Nephron progenitor cell (in vitro differentiated cells): Measurements from ENCODE around the gene NDUFB1.
A peak's percentile ranks its signal among the peaks of the same experiment; 100 is the strongest.

ENCODE experiments used
- DNase-seq: peaks from one replicate; pipeline ENCODE4 v3.0.0; 2021
- H3K27ac Mint-ChIP-seq: 2 replicates; pipeline ENCODE4 v1.8.0; 2021; ENCODE audit warnings: mild to moderate bottlenecking, moderate library complexity, mixed read lengths
- H3K27me3 Mint-ChIP-seq: 2 replicates; pipeline ENCODE4 v1.8.0; 2021; ENCODE audit warnings: mild to moderate bottlenecking, low read depth, mixed read lengths; ENCODE audit not compliant: poor library complexity
- H3K36me3 Mint-ChIP-seq: 2 replicates; pipeline ENCODE4 v1.8.0; 2021; ENCODE audit warnings: low read depth, mixed read lengths
- H3K4me1 Mint-ChIP-seq: 2 replicates; pipeline ENCODE4 v1.8.0; 2021; ENCODE audit warnings: mixed read lengths
- H3K4me3 Mint-ChIP-seq: 2 replicates; pipeline ENCODE4 v1.8.0; 2021; ENCODE audit warnings: mild to moderate bottlenecking, moderate library complexity, mixed read lengths
- H3K9me3 Mint-ChIP-seq: 2 replicates; pipeline ENCODE4 v1.8.0; 2021; ENCODE audit warnings: mild to moderate bottlenecking, moderate library complexity, mixed read lengths
- TF ChIP-seq, protein P1 (sequence below): fragments of 200-600 bp; sonication (generic); IDR thresholded peaks from 2 replicates; pipeline ENCODE4 v1.5.0; 2021; ENCODE audit warnings: antibody characterized with exemption

The NDUFB1 gene

DNA sequence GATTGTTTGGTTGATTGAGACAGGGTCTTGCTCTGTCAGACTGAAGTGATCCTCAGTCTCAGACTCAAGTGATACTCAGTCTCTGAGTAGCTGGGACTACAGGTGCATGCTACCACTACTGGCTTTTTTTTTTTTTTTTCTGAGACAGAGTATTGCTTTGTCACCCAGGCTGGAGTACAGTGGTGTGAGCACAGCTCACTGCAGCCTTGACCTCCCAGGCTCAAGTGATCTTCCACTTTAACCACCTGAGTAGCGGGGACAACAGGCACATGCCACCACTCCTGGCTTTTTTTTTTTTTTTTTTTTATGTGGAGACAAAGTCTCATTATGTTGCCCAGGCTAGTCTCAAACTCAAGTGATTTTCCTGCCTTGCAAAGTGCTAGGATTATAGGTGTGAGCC is 32.1 kb upstream of the NDUFB1 start:
- no peak overlapping the region for H3K4me3 Mint-ChIP-seq

DNA sequence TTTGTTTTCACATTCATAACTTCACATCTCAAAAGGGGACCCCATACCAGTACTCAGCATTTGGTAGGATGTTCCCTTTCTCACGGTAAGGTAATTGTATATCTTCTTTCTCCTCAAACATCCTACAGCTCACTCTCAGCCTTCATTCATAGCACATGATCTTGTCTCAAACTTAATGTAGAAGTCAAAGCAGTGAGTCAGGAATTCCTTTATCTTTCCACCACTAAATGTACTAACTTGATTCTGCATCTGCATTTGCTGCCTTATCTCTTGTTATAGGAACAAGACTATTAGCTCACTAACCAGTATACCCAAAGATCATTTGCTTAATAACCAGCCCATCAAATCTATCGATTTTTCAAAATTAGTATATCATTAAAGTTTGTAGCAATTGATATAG is 23.2 kb upstream of the NDUFB1 start:
- Mint-ChIP-seq H3K36me3 (peaks cover 79% of the 10 kb centered on the region), H3K27ac (no peak overlapping the region), H3K4me3 (no peak overlapping the region), H3K9me3 (no peaks in the 10 kb centered on the region), H3K27me3 (no peaks in the 10 kb centered on the region), H3K4me1 (no peaks in the 10 kb centered on the region)
- no peak for DNase-seq
- TF ChIP-seq, protein P1, sequence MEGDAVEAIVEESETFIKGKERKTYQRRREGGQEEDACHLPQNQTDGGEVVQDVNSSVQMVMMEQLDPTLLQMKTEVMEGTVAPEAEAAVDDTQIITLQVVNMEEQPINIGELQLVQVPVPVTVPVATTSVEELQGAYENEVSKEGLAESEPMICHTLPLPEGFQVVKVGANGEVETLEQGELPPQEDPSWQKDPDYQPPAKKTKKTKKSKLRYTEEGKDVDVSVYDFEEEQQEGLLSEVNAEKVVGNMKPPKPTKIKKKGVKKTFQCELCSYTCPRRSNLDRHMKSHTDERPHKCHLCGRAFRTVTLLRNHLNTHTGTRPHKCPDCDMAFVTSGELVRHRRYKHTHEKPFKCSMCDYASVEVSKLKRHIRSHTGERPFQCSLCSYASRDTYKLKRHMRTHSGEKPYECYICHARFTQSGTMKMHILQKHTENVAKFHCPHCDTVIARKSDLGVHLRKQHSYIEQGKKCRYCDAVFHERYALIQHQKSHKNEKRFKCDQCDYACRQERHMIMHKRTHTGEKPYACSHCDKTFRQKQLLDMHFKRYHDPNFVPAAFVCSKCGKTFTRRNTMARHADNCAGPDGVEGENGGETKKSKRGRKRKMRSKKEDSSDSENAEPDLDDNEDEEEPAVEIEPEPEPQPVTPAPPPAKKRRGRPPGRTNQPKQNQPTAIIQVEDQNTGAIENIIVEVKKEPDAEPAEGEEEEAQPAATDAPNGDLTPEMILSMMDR = no peak

More for the DNA sequence above, 32.1 kb upstream of the NDUFB1 start:
- peaks cover 72% of the 10 kb centered on the region for H3K36me3 Mint-ChIP-seq
- TF ChIP-seq, protein P1 = no peak
- H3K4me1 Mint-ChIP-seq = no peaks in the 10 kb centered on the region
- no peaks in the 10 kb centered on the region for H3K27me3 Mint-ChIP-seq
- no peaks in the 10 kb centered on the region for H3K9me3 Mint-ChIP-seq
- DNase-seq = no peak
- no peak overlapping the region for H3K27ac Mint-ChIP-seq

DNA sequence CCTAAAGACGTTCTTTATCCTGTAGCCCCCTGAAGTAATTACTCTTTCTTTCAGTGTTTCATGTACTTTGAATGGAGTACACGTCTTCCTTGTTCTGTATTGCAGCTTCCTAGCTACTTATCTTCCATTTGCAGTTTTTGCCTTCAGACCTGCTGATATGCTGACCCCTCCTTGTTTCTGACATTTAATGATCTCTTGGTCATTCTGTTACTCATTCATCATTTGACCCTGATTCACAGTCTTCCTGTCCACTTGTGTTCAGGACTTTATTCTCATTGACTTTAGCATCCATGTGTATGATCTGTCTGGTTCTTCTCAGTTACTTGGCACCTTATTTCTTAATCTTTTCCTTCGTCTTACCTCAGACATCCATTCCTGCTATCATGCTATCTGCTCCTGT is 22.5 kb upstream of the NDUFB1 start:
- TF ChIP-seq, protein P1 = no peak
- peaks cover 75% of the 10 kb centered on the region for H3K36me3 Mint-ChIP-seq
- peak overlapping the region; percentile 0 for H3K27ac Mint-ChIP-seq
- no peaks in the 10 kb centered on the region for H3K9me3 Mint-ChIP-seq
- H3K27me3 Mint-ChIP-seq = no peaks in the 10 kb centered on the region
- H3K4me3 Mint-ChIP-seq = no peak overlapping the region
- no peak for DNase-seq
- H3K4me1 Mint-ChIP-seq = no peaks in the 10 kb centered on the region

DNA sequence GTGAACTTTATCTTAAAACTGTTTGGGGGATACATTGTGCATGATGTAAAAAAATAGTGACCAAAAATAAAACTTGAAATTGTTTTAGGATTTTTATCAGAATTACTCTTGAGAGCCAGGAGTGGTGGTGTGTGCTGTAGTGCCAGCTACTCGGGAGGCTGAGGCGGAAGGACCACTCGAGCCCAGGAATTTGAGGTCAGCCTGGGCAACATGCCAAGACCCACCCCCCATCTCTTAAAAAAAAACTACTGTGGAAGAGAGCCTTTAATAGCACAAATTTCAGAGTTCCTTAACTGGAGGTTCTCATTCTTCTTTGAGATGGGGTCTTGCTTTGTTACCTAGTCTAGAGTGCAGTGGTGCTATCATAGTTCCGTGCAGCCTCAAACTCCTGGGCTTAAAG is 21.8 kb upstream of the NDUFB1 start:
- Mint-ChIP-seq H3K27ac (no peak overlapping the region), H3K36me3 (peaks cover 75% of the 10 kb centered on the region), H3K4me3 (no peak overlapping the region), H3K27me3 (no peaks in the 10 kb centered on the region), H3K4me1 (no peaks in the 10 kb centered on the region), H3K9me3 (no peaks in the 10 kb centered on the region)
- no peak for DNase-seq
- TF ChIP-seq, protein P1 = no peak

DNA sequence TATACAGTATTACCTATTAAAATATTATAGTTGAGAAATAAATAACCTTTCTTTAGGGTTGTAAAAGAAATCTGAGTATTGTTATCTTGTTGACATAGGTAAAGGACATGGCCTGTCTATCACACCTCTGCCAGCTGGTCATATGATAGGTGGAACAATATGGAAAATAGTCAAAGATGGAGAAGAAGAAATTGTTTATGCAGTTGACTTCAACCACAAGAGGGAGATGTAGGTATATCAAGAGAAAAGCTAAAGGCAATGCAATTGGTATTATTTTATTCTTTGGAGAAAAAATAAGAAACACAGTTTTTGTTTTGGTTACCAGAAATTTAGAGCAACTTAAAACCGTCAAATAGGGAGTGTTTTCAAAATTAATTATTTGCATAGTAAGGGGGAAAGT is 13.8 kb upstream of the NDUFB1 start:
- DNase-seq = no peak
- TF ChIP-seq, protein P1 = peak; percentile 37
- Mint-ChIP-seq H3K9me3 (no peaks in the 10 kb centered on the region), H3K4me3 (no peak overlapping the region), H3K4me1 (no peaks in the 10 kb centered on the region), H3K27me3 (peaks cover 3% of the 10 kb centered on the region), H3K36me3 (peaks cover 69% of the 10 kb centered on the region), H3K27ac (no peak overlapping the region)

DNA sequence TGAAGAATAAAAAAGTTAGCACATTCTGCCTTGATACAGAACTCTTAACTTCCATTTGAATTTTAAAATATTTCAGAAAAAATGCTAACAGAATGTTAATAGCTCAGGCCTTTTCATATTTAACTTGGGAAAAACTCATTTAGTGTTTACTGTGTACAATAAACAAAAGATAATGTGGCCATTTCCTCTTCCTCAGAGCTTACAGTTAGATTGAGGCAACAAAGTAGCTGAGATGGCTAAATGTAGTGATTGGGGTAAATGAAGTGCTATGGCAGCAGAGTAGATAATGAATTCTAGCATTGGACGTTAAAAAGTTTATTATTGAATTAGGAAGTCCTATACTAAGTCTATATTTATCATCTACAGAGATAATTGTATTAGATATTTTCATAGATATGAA is 12.9 kb upstream of the NDUFB1 start:
- no peak overlapping the region for H3K4me3 Mint-ChIP-seq
- peaks cover 73% of the 10 kb centered on the region for H3K36me3 Mint-ChIP-seq
- DNase-seq = no peak
- TF ChIP-seq, protein P1 = no peak
- no peak overlapping the region for H3K27ac Mint-ChIP-seq
- no peaks in the 10 kb centered on the region for H3K9me3 Mint-ChIP-seq
- H3K4me1 Mint-ChIP-seq = no peaks in the 10 kb centered on the region
- H3K27me3 Mint-ChIP-seq = peaks cover 3% of the 10 kb centered on the region
